HEK293 (cell line): Measurements from ENCODE around the gene IL36RN.

Experiments
- CTCF ChIA-PET: fragments of 350-600 bp; formaldehyde crosslinking; extraction: SDS; loops from one replicate; lab custom pipeline; 2021; ENCODE audit warnings: antibody characterized with exemption; lab: Yijun Ruan, JAX
- POLR2A ChIA-PET: fragments of 300-600 bp; formaldehyde crosslinking; extraction: SDS; loops from one replicate; lab custom pipeline; 2020; ENCODE audit warnings: antibody characterized with exemption, inconsistent platforms; lab: Yijun Ruan, JAX
- H3K27ac ChIP-seq: fragments of 200-500 bp; sonication (Bioruptor generic); 2 replicates; pipeline ENCODE4 v1.5.1; 2014; ENCODE audit warnings: low read depth, low read length, control low read depth, inconsistent platforms; ENCODE audit errors: extremely low read depth
- H3K36me3 ChIP-seq, 2 experiments: fragments of 200-500 bp in 1 of 2; sonication (Bioruptor generic) in 1 of 2; 1 replicate in 1 of 2; 2 replicates in 1 of 2; pipeline ENCODE4 v1.5.1; 2014 to 2017; ENCODE audit warnings: inconsistent platforms in 2 of 2, low read length in 2 of 2; ENCODE audit not compliant: control insufficient read depth in 2 of 2, insufficient read depth in 1 of 2
- H3K4me1 ChIP-seq: fragments of 200-500 bp; sonication (Bioruptor generic); 2 replicates; pipeline ENCODE4 v1.5.1; 2014; ENCODE audit warnings: mild to moderate bottlenecking, low read length, inconsistent platforms; ENCODE audit not compliant: control insufficient read depth, insufficient read depth
- H3K4me3 ChIP-seq: 2 replicates; pipeline ENCODE4 v1.5.1; 2011; ENCODE audit warnings: low read depth, mild to moderate bottlenecking, control low read depth, low read length, moderate library complexity
- H3K9me3 ChIP-seq: fragments of 200-500 bp; sonication (Bioruptor generic); 2 replicates; pipeline ENCODE4 v1.5.1; 2014; ENCODE audit warnings: low read depth, low read length, inconsistent platforms; ENCODE audit not compliant: control insufficient read depth, insufficient read depth
- FEZF1 ChIP-seq: fragments of 450-650 bp; formaldehyde crosslinking; IDR thresholded peaks from 2 replicates; pipeline ENCODE4 v1.5.1; 2016; ENCODE audit warnings: missing biosample characterization, missing genetic modification characterization
- GLIS2 ChIP-seq: fragments of 450-650 bp; formaldehyde crosslinking; IDR thresholded peaks from 2 replicates; pipeline ENCODE4 v1.5.1; 2016; ENCODE audit warnings: missing biosample characterization, missing genetic modification characterization
- IKZF3 ChIP-seq: fragments of 450-650 bp; IDR thresholded peaks from 2 replicates; pipeline ENCODE4 v1.5.0; 2018; ENCODE audit warnings: missing biosample characterization, mild to moderate bottlenecking, missing genetic modification characterization, moderate library complexity
- KLF9 ChIP-seq: fragments of 450-650 bp; formaldehyde crosslinking; IDR thresholded peaks from 2 replicates; pipeline ENCODE4 v1.5.1; 2016; ENCODE audit warnings: missing biosample characterization, missing genetic modification characterization, low read depth
- MYNN ChIP-seq: fragments of 450-650 bp; formaldehyde crosslinking; IDR thresholded peaks from 2 replicates; pipeline ENCODE4 v1.5.1; 2016; ENCODE audit warnings: missing biosample characterization, missing genetic modification characterization, borderline replicate concordance
- RBAK ChIP-seq: fragments of 450-650 bp; formaldehyde crosslinking; IDR thresholded peaks from 2 replicates; pipeline ENCODE4 v1.5.1; 2016; ENCODE audit warnings: missing biosample characterization, missing genetic modification characterization
- WT1 ChIP-seq: fragments of 450-650 bp; formaldehyde crosslinking; IDR thresholded peaks from 2 replicates; pipeline ENCODE4 v1.5.1; 2016; ENCODE audit warnings: missing biosample characterization, missing genetic modification characterization
- YY2 ChIP-seq: fragments of 450-650 bp; formaldehyde crosslinking; IDR thresholded peaks from 2 replicates; pipeline ENCODE4 v1.5.1; 2016; ENCODE audit warnings: missing biosample characterization, missing genetic modification characterization
- ZNF112 ChIP-seq: fragments of 450-650 bp; formaldehyde crosslinking; IDR thresholded peaks from 2 replicates; pipeline ENCODE4 v1.5.0; 2017; ENCODE audit warnings: missing biosample characterization, missing genetic modification characterization
- ZNF133 ChIP-seq: fragments of 450-650 bp; formaldehyde crosslinking; IDR thresholded peaks from 2 replicates; pipeline ENCODE4 v1.5.1; 2016; ENCODE audit warnings: missing biosample characterization, missing genetic modification characterization
- ZNF146 ChIP-seq: fragments of 450-650 bp; formaldehyde crosslinking; IDR thresholded peaks from 2 replicates; pipeline ENCODE4 v1.5.1; 2016; ENCODE audit warnings: missing biosample characterization, missing genetic modification characterization
- ZNF175 ChIP-seq: fragments of 450-650 bp; formaldehyde crosslinking; IDR thresholded peaks from 2 replicates; pipeline ENCODE4 v1.5.1; 2016; ENCODE audit warnings: missing biosample characterization, missing genetic modification characterization
- ZNF214 ChIP-seq: fragments of 450-650 bp; formaldehyde crosslinking; IDR thresholded peaks from 2 replicates; pipeline ENCODE4 v1.5.1; 2017; ENCODE audit warnings: missing biosample characterization, mild to moderate bottlenecking, missing genetic modification characterization, borderline replicate concordance
- ZNF335 ChIP-seq: fragments of 450-650 bp; formaldehyde crosslinking; conservative IDR thresholded peaks from 2 replicates; pipeline ENCODE4 v1.5.1; 2016; ENCODE audit warnings: missing biosample characterization, missing genetic modification characterization
- ZNF366 ChIP-seq: fragments of 450-650 bp; formaldehyde crosslinking; conservative IDR thresholded peaks from 2 replicates; pipeline ENCODE4 v1.5.1; 2016; ENCODE audit warnings: missing biosample characterization, missing genetic modification characterization
- ZNF596 ChIP-seq: fragments of 450-650 bp; IDR thresholded peaks from 2 replicates; pipeline ENCODE4 v1.5.0; 2018; ENCODE audit warnings: missing biosample characterization, mild to moderate bottlenecking, missing genetic modification characterization, moderate library complexity
- ZNF623 ChIP-seq: fragments of 450-650 bp; formaldehyde crosslinking; IDR thresholded peaks from 2 replicates; pipeline ENCODE4 v1.5.1; 2016; ENCODE audit warnings: missing biosample characterization, missing genetic modification characterization
- ZNF677 ChIP-seq: fragments of 450-650 bp; IDR thresholded peaks from 2 replicates; pipeline ENCODE4 v1.5.0; 2018; ENCODE audit warnings: missing biosample characterization, mild to moderate bottlenecking, missing genetic modification characterization, moderate library complexity
- ZNF785 ChIP-seq: fragments of 450-650 bp; formaldehyde crosslinking; IDR thresholded peaks from 2 replicates; pipeline ENCODE4 v1.5.1; 2016; ENCODE audit warnings: missing biosample characterization, missing genetic modification characterization
- ZNF791 ChIP-seq: fragments of 450-650 bp; formaldehyde crosslinking; IDR thresholded peaks from 2 replicates; pipeline ENCODE4 v1.5.1; 2016; ENCODE audit warnings: missing biosample characterization, missing genetic modification characterization
- ZNF792 ChIP-seq: fragments of 450-650 bp; formaldehyde crosslinking; IDR thresholded peaks from 2 replicates; pipeline ENCODE4 v1.5.1; 2016; ENCODE audit warnings: missing biosample characterization, missing genetic modification characterization
- ZXDB ChIP-seq: fragments of 450-650 bp; formaldehyde crosslinking; IDR thresholded peaks from 2 replicates; pipeline ENCODE4 v1.5.1; 2016; ENCODE audit warnings: missing biosample characterization, missing genetic modification characterization
- TF ChIP-seq, protein P1 (sequence below): fragments of 450-650 bp; formaldehyde crosslinking; IDR thresholded peaks from 2 replicates; pipeline ENCODE4 v1.5.1; 2016; ENCODE audit warnings: missing biosample characterization, missing genetic modification characterization
- TF ChIP-seq, protein P2 (sequence below): fragments of 450-650 bp; formaldehyde crosslinking; IDR thresholded peaks from 2 replicates; pipeline ENCODE4 v1.5.1; 2017; ENCODE audit warnings: missing biosample characterization, missing genetic modification characterization
- TF ChIP-seq, protein P3 (sequence below): fragments of 450-650 bp; formaldehyde crosslinking; IDR thresholded peaks from 2 replicates; pipeline ENCODE4 v1.5.1; 2016; ENCODE audit warnings: missing biosample characterization, missing genetic modification characterization
- TF ChIP-seq, protein P4 (sequence below): fragments of 450-650 bp; formaldehyde crosslinking; IDR thresholded peaks from 2 replicates; pipeline ENCODE4; 2016; ENCODE audit warnings: missing biosample characterization, missing genetic modification characterization
- TF ChIP-seq, protein P5 (sequence below): fragments of 450-650 bp; formaldehyde crosslinking; IDR thresholded peaks from 2 replicates; pipeline ENCODE4 v1.5.1; 2016; ENCODE audit warnings: missing biosample characterization, missing genetic modification characterization

IL36RN gene

DNA sequence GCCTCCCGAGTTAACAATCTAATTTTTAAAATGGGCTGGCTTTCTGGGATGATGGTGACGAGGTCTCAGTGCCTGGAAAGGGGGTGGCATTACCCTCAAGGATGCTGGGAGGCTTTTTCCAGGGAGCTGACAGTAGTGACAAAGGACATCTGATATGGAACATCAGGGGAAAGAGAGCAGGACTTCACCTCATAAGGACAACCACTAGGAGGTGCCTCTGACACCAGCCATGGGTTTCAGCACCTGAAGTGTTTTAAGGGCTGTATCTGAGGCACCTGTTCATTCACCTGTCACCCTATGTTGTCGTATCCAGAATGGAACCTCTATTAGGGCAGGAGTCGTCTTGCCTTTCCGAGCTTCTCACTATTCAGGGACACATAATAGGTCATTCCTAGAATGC, 17.1 kb upstream of the IL36RN start:
- Histone ChIP-seq H3K36me3 (no peaks in the 10 kb centered on the region), H3K9me3 (no peaks in the 10 kb centered on the region), H3K27ac (no peak overlapping the region), H3K4me3 (no peak overlapping the region), H3K4me1 (no peaks in the 10 kb centered on the region)
- TF ChIP-seq, protein P1, sequence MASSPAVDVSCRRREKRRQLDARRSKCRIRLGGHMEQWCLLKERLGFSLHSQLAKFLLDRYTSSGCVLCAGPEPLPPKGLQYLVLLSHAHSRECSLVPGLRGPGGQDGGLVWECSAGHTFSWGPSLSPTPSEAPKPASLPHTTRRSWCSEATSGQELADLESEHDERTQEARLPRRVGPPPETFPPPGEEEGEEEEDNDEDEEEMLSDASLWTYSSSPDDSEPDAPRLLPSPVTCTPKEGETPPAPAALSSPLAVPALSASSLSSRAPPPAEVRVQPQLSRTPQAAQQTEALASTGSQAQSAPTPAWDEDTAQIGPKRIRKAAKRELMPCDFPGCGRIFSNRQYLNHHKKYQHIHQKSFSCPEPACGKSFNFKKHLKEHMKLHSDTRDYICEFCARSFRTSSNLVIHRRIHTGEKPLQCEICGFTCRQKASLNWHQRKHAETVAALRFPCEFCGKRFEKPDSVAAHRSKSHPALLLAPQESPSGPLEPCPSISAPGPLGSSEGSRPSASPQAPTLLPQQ, result no peak
- TF ChIP-seq, protein P2, sequence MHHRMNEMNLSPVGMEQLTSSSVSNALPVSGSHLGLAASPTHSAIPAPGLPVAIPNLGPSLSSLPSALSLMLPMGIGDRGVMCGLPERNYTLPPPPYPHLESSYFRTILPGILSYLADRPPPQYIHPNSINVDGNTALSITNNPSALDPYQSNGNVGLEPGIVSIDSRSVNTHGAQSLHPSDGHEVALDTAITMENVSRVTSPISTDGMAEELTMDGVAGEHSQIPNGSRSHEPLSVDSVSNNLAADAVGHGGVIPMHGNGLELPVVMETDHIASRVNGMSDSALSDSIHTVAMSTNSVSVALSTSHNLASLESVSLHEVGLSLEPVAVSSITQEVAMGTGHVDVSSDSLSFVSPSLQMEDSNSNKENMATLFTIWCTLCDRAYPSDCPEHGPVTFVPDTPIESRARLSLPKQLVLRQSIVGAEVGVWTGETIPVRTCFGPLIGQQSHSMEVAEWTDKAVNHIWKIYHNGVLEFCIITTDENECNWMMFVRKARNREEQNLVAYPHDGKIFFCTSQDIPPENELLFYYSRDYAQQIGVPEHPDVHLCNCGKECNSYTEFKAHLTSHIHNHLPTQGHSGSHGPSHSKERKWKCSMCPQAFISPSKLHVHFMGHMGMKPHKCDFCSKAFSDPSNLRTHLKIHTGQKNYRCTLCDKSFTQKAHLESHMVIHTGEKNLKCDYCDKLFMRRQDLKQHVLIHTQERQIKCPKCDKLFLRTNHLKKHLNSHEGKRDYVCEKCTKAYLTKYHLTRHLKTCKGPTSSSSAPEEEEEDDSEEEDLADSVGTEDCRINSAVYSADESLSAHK (tag by site-specific recombination), result no peak
- TF ChIP-seq YY2 (no peak), ZNF623 (no peak), ZNF112 (tag by site-specific recombination) (no peak), IKZF3 (no peak), ZNF785 (tag by site-specific recombination) (no peak), ZNF791 (tag by site-specific recombination) (no peak), ZNF596 (no peak), RBAK (no peak), ZNF133 (tag by site-specific recombination) (no peak), ZNF677 (tag by site-specific recombination) (no peak), KLF9 (tag by site-specific recombination) (no peak)
- TF ChIP-seq, protein P3, sequence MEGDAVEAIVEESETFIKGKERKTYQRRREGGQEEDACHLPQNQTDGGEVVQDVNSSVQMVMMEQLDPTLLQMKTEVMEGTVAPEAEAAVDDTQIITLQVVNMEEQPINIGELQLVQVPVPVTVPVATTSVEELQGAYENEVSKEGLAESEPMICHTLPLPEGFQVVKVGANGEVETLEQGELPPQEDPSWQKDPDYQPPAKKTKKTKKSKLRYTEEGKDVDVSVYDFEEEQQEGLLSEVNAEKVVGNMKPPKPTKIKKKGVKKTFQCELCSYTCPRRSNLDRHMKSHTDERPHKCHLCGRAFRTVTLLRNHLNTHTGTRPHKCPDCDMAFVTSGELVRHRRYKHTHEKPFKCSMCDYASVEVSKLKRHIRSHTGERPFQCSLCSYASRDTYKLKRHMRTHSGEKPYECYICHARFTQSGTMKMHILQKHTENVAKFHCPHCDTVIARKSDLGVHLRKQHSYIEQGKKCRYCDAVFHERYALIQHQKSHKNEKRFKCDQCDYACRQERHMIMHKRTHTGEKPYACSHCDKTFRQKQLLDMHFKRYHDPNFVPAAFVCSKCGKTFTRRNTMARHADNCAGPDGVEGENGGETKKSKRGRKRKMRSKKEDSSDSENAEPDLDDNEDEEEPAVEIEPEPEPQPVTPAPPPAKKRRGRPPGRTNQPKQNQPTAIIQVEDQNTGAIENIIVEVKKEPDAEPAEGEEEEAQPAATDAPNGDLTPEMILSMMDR (tag by site-specific recombination), result no peak
- TF ChIP-seq, protein P4, sequence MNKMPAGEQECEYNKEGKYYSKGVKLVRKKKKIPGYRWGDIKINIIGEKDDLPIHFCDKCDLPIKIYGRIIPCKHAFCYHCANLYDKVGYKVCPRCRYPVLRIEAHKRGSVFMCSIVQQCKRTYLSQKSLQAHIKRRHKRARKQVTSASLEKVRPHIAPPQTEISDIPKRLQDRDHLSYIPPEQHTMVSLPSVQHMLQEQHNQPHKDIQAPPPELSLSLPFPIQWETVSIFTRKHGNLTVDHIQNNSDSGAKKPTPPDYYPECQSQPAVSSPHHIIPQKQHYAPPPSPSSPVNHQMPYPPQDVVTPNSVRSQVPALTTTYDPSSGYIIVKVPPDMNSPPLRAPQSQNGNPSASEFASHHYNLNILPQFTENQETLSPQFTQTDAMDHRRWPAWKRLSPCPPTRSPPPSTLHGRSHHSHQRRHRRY, result no peak
- TF ChIP-seq, protein P5, sequence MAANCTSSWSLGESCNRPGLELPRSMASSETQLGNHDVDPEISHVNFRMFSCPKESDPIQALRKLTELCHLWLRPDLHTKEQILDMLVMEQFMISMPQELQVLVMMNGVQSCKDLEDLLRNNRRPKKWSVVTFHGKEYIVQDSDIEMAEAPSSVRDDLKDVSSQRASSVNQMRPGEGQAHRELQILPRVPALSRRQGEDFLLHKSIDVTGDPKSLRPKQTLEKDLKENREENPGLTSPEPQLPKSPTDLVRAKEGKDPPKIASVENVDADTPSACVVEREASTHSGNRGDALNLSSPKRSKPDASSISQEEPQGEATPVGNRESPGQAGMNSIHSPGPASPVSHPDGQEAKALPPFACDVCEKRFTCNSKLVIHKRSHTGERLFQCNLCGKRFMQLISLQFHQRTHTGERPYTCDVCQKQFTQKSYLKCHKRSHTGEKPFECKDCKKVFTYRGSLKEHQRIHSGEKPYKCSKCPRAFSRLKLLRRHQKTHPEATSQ, result no peak
- ChIA-PET POLR2A (no interaction called here), CTCF (no interaction called here)

DNA sequence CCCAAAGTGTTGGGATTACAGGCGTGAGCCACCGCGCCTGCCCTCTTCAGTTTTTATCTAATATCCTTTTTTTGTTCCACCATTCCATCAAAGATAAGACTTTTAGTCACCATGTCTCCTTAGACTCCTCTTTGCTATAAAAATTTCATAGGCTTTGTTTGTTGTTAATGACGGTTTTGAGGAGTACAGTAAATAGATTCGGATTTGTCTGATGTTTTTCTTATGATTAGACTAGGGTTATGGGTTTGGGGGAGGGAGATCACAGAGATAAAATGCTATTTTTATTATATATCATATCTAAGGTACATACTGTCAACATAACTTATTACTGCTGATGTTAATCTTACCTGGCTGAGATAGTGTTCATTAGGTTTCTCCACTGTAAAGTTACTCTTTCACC, 12.5 kb upstream of the IL36RN start:
- Histone ChIP-seq H3K36me3 (no peaks in the 10 kb centered on the region), H3K27ac (no peak overlapping the region), H3K4me3 (no peak overlapping the region), H3K9me3 (no peaks in the 10 kb centered on the region), H3K4me1 (no peaks in the 10 kb centered on the region)
- TF ChIP-seq ZNF175 (tag by site-specific recombination) (no peak), ZXDB (tag by site-specific recombination) (0 out of 2 replicates have a peak, but pooled peaks have one; percentile 23), GLIS2 (tag by site-specific recombination) (no peak), MYNN (tag by site-specific recombination) (no peak), ZNF146 (no peak), ZNF366 (tag by site-specific recombination) (no peak), FEZF1 (tag by site-specific recombination) (0 out of 2 replicates have a peak, but pooled peaks have one; percentile 18), ZNF792 (tag by site-specific recombination) (no peak), ZNF335 (tag by site-specific recombination) (peak; percentile 4; the same call in 1 of the 2 replicates), ZNF785 (tag by site-specific recombination) (no peak), ZNF214 (tag by site-specific recombination) (no peak), WT1 (tag by site-specific recombination) (peak; percentile 50), ZNF112 (tag by site-specific recombination) (no peak)
- TF ChIP-seq, protein P2 (tag by site-specific recombination), result no peak
- ChIA-PET POLR2A (no interaction called here), CTCF (no interaction called here)
